Nephron (organoid): Measurements from ENCODE around the gene PCNX2.
A peak's percentile ranks its signal among the peaks of the same experiment; 100 is the strongest.

Experiments used
- H3K27ac Mint-ChIP-seq, 3 experiments: 2 replicates each; pipeline ENCODE4 v1.8.0; 2020; ENCODE audit warnings: mixed read lengths in 3 of 3, mild to moderate bottlenecking in 2 of 3, moderate library complexity in 1 of 3
- H3K27me3 Mint-ChIP-seq: 2 replicates; pipeline ENCODE4 v1.8.0; 2021; ENCODE audit warnings: low read depth, mild to moderate bottlenecking, moderate library complexity, mixed read lengths
- H3K36me3 Mint-ChIP-seq: 2 replicates; pipeline ENCODE4 v1.8.0; 2020; ENCODE audit warnings: low read depth, mixed read lengths
- H3K4me1 Mint-ChIP-seq: 2 replicates; pipeline ENCODE4 v1.8.0; 2020; ENCODE audit warnings: mixed read lengths
- H3K4me3 Mint-ChIP-seq, 3 experiments: 2 replicates each; pipeline ENCODE4 v1.8.0; 2020; ENCODE audit warnings: mild to moderate bottlenecking in 3 of 3, mixed read lengths in 3 of 3, moderate library complexity in 2 of 3
- H3K9me3 Mint-ChIP-seq: 2 replicates; pipeline ENCODE4 v1.8.0; 2020; ENCODE audit warnings: mixed read lengths
- TF ChIP-seq, protein P1 (sequence below), 3 experiments: fragments of 200-600 bp; sonication (generic); IDR thresholded peaks; one replicate each; pipeline ENCODE4 v1.5.0; 2021; ENCODE audit warnings: antibody characterized with exemption in 3 of 3; ENCODE audit not compliant: unreplicated experiment in 3 of 3

Gene PCNX2

DNA sequence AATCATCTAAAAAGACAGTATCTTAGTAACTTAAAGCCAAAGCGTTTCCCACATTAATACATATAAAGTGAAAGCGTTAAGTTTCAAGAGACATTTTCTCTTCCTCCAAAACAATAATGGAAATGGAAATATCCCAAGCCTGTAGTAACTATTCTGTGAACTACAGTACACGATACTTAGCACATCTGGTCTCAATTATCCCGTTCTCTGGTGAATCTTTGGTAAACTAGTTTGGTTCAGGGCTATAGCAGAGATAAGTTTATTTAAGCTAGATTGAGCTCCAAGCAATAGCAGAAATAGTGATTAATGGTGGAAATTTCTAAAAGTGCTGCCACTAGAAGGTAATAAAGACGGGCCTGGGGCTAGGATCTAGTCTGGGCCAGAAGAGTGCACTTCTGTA is 55.2 kb downstream of the PCNX2 start:
- Mint-ChIP-seq H3K4me1 (peaks cover 60% of the 10 kb centered on the region), H3K9me3 (no peaks in the 10 kb centered on the region), H3K4me3 (peak overlapping the region in 1 of 3 experiments; percentile 1), H3K27me3 (no peaks in the 10 kb centered on the region), H3K27ac (peak overlapping the region; percentile 84 to 86 (median 85)), H3K36me3 (peaks cover 9% of the 10 kb centered on the region)
- TF ChIP-seq, protein P1, sequence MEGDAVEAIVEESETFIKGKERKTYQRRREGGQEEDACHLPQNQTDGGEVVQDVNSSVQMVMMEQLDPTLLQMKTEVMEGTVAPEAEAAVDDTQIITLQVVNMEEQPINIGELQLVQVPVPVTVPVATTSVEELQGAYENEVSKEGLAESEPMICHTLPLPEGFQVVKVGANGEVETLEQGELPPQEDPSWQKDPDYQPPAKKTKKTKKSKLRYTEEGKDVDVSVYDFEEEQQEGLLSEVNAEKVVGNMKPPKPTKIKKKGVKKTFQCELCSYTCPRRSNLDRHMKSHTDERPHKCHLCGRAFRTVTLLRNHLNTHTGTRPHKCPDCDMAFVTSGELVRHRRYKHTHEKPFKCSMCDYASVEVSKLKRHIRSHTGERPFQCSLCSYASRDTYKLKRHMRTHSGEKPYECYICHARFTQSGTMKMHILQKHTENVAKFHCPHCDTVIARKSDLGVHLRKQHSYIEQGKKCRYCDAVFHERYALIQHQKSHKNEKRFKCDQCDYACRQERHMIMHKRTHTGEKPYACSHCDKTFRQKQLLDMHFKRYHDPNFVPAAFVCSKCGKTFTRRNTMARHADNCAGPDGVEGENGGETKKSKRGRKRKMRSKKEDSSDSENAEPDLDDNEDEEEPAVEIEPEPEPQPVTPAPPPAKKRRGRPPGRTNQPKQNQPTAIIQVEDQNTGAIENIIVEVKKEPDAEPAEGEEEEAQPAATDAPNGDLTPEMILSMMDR (IDR thresholded peaks at IDR 0.05; ENCODE audit: unreplicated experiment in 3 of 3): no peak

DNA sequence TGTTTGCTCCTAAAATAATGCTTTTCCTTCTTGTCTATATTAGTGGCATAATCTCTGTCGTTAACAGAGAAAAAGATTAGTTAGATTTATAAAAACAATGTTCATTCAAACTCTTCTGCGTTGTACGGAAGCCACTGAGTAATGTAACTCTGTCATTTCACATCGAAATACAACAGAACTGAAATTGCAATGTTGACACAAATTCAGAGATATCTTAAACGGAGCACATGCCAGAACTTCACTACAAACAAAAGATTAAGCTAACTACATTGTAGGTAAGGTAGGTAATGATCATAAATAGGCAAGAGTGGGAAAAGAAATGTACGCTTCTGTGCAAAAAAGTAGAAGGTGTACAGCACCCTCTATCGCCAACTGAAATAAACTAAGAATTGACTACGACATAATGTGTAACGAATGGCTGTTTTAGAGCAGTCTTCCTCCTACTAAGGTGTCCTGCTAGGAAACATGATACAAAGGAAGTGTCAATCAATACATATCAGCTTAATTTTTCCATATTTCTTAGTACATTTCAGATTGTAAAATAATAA is 56.6 kb downstream of the PCNX2 start:
- Mint-ChIP-seq H3K4me3 (no peak overlapping the region), H3K4me1 (peaks cover 52% of the 10 kb centered on the region), H3K9me3 (no peaks in the 10 kb centered on the region), H3K27ac (peak overlapping the region in 1 of 3 experiments; percentile 33), H3K27me3 (no peaks in the 10 kb centered on the region), H3K36me3 (peaks cover 7% of the 10 kb centered on the region)
- TF ChIP-seq, protein P1 (IDR thresholded peaks at IDR 0.05; ENCODE audit: unreplicated experiment in 3 of 3): peak; percentile 24 to 52 (median 36)

DNA sequence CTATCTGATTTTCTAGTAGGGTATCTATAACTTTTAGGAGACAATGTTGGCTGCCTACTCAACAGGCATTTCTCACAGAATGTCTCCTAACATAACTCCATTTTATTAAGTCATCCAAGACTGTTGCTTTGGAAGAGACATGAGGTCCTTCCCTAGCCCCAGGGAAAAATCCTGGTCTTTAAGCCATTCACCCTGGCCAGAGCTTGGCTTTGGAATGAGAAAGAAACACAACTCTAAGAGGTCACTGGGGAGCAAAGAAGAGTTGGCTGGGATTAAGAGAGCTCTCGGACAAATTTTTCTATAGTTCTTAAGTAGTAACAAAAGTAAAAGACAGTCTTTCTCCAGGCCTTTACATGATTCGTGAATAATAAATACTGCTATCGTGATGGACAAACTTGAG is 57.9 kb downstream of the PCNX2 start:
- H3K4me1 Mint-ChIP-seq: peaks cover 44% of the 10 kb centered on the region
- H3K36me3 Mint-ChIP-seq: peaks cover 9% of the 10 kb centered on the region
- H3K9me3 Mint-ChIP-seq: no peaks in the 10 kb centered on the region
- peak overlapping the region in 2 of 3 experiments; percentile 37 to 69 for H3K27ac Mint-ChIP-seq
- TF ChIP-seq, protein P1 (IDR thresholded peaks at IDR 0.05; ENCODE audit: unreplicated experiment in 3 of 3): no peak
- H3K27me3 Mint-ChIP-seq: no peaks in the 10 kb centered on the region
- H3K4me3 Mint-ChIP-seq: no peak overlapping the region

DNA sequence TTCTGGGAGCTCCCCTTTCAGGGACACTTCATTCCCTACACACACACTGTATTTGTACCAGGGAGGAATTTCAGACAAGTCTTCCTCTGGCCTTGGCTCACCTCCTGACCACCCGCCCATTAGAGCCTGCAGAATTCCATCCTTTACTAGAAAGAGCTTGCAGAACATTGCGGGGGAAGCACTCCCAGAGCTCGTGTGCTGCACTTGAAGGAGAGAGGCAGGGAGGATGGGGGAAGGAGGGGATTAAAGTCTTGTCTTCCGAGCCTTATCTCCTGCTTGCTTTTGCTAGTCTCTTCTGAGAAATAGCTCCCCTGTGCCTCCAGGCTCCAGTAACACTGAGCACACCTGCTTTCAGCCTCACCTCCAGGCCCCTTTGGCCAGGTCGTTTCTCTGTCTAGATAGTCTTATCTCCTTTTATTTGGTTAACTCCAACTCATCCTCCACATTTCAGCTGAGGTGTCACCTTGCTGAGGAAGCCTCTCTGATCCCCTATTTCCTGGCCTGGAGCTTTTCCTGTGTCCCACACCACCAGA is 62.0 kb downstream of the PCNX2 start:
- H3K27me3 Mint-ChIP-seq: peaks cover 4% of the 10 kb centered on the region
- H3K27ac Mint-ChIP-seq: peak overlapping the region in 1 of 3 experiments; percentile 27
- H3K4me3 Mint-ChIP-seq: no peak overlapping the region
- peaks cover 8% of the 10 kb centered on the region for H3K4me1 Mint-ChIP-seq
- H3K36me3 Mint-ChIP-seq: peaks cover 9% of the 10 kb centered on the region
- H3K9me3 Mint-ChIP-seq: no peaks in the 10 kb centered on the region
- TF ChIP-seq, protein P1 (IDR thresholded peaks at IDR 0.05; ENCODE audit: unreplicated experiment in 3 of 3): no peak

DNA sequence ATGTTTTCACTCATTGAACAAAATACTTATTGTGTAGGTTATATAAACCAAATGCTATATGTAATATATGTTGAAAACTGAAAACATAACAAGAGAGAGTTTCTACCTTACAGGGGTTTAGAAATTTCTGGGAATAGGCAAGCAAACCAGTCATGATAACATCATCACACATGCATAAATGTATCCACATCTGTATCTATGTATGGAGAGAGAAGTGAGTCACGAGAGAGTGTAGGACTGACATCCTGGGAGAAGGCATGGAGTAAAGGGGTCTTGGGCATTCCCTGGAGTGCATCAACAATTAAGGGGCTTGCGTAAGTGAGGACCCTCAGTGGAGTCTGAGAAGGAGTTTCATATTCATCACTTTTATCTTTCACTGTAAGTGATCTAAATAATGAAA is 65.5 kb downstream of the PCNX2 start:
- no peak overlapping the region for H3K4me3 Mint-ChIP-seq
- H3K27me3 Mint-ChIP-seq: peaks cover 4% of the 10 kb centered on the region
- no peaks in the 10 kb centered on the region for H3K9me3 Mint-ChIP-seq
- H3K4me1 Mint-ChIP-seq: no peaks in the 10 kb centered on the region
- TF ChIP-seq, protein P1 (IDR thresholded peaks at IDR 0.05; ENCODE audit: unreplicated experiment in 3 of 3): no peak
- H3K36me3 Mint-ChIP-seq: peaks cover 6% of the 10 kb centered on the region
- no peak overlapping the region for H3K27ac Mint-ChIP-seq

DNA sequence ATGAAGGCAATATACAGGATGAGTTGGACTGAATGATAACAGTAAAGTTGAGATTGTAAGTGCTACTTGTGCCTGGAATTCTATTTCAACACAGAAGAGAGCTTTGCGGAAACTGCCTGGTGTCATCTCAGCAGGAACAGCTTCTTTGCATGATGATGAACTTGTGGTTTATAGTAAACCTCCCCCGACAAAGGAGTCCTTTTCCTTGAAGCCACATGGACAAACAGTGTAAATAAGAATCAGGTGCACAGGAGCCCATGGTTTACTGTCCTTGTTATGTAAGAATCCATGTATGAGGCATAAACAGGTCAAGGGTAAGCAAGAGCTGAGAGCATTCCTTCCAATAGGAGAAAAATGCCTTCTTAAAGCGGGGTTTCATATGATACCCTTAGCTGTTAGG is 66.2 kb downstream of the PCNX2 start:
- Mint-ChIP-seq H3K4me3 (no peak overlapping the region), H3K4me1 (no peaks in the 10 kb centered on the region), H3K27me3 (peaks cover 4% of the 10 kb centered on the region), H3K36me3 (peaks cover 6% of the 10 kb centered on the region), H3K27ac (no peak overlapping the region), H3K9me3 (no peaks in the 10 kb centered on the region)
- TF ChIP-seq, protein P1 (IDR thresholded peaks at IDR 0.05; ENCODE audit: unreplicated experiment in 3 of 3): no peak
